Liver (tissue), 9 donors: ENCODE measurements around the gene BCAS1. TPM values are rescaled to one million over a fixed set of nuclear protein-coding genes. Genes with fewer than 3 reads are reported as not detected.

Source experiments
- DNase-seq: peaks from one replicate; pipeline ENCODE4 v3.0.0-alpha.2; 2017; ENCODE audit warnings: low spot score
- H3K27ac ChIP-seq, 2 donors: one replicate each; pipeline ENCODE4 v1.7.0; 2013; ENCODE audit warnings: inconsistent platforms in 2 of 2, low read length in 2 of 2, control low read depth in 1 of 2, low read depth in 1 of 2, mild to moderate bottlenecking in 1 of 2
- H3K27me3 ChIP-seq, 4 donors: one replicate each; pipeline versions ENCODE4 v1.6.1 to v1.7.0; 2013; ENCODE audit warnings: low read length in 3 of 4, inconsistent platforms in 1 of 4, mild to moderate bottlenecking in 1 of 4, moderate library complexity in 1 of 4; ENCODE audit not compliant: control insufficient read depth in 4 of 4, insufficient read depth in 4 of 4
- H3K36me3 ChIP-seq, 4 donors: one replicate each; pipeline versions ENCODE4 v1.6.1 to v1.7.0; 2013; ENCODE audit warnings: low read length in 3 of 4, mild to moderate bottlenecking in 3 of 4, low read depth in 1 of 4, moderate library complexity in 1 of 4; ENCODE audit not compliant: control insufficient read depth in 4 of 4, insufficient read depth in 3 of 4
- H3K4me1 ChIP-seq, 4 donors: one replicate each; pipeline versions ENCODE4 v1.6.1 to v1.7.0; 2013; ENCODE audit warnings: low read length in 3 of 4, mild to moderate bottlenecking in 3 of 4, moderate library complexity in 1 of 4; ENCODE audit not compliant: control insufficient read depth in 4 of 4, insufficient read depth in 4 of 4
- H3K4me3 ChIP-seq, 3 donors: one replicate each; pipeline versions ENCODE4 v1.6.1 to v1.7.0; 2013; ENCODE audit warnings: low read length in 3 of 3, control low read depth in 1 of 3, low read depth in 1 of 3, mild to moderate bottlenecking in 1 of 3
- H3K9ac ChIP-seq, 2 donors: one replicate each; pipeline ENCODE4 v1.7.0; 2013; ENCODE audit warnings: low read length in 2 of 2, mild to moderate bottlenecking in 2 of 2, moderate library complexity in 2 of 2, control low read depth in 1 of 2, low read depth in 1 of 2
- H3K9me3 ChIP-seq, 4 donors: one replicate each; pipeline versions ENCODE4 v1.6.1 to v1.7.0; 2013; ENCODE audit warnings: low read length in 3 of 4; ENCODE audit not compliant: control insufficient read depth in 4 of 4
- ATF3 ChIP-seq: IDR thresholded peaks from 2 replicates; pipeline ENCODE4 v1.6.1; 2016; ENCODE audit warnings: antibody characterized with exemption
- CTCF ChIP-seq: fragments of 150-350 bp; IDR thresholded peaks from 2 replicates; pipeline ENCODE4 v1.5.1; 2017; ENCODE audit warnings: improper control_type of control experiment, low read depth, low read length; ENCODE audit not compliant: missing input control
- EGR1 ChIP-seq, 2 donors: IDR thresholded peaks; 2 replicates each; pipeline ENCODE4 v1.6.1; 2016 to 2018; ENCODE audit warnings: antibody characterized with exemption in 2 of 2, low read depth in 2 of 2
- FOXA1 ChIP-seq: IDR thresholded peaks from 2 replicates; pipeline ENCODE4 v1.6.1; 2016; ENCODE audit warnings: antibody characterized with exemption
- FOXA2 ChIP-seq: IDR thresholded peaks from 2 replicates; pipeline ENCODE4 v1.6.1; 2016; ENCODE audit warnings: antibody characterized with exemption
- GABPA ChIP-seq, 2 donors: IDR thresholded peaks in 1 of 2; conservative IDR thresholded peaks in 1 of 2; 2 replicates each; pipeline ENCODE4 v1.6.1; 2016; ENCODE audit warnings: antibody characterized with exemption in 2 of 2, mild to moderate bottlenecking in 1 of 2, moderate library complexity in 1 of 2
- HNF4A ChIP-seq, 2 donors: conservative IDR thresholded peaks; 2 replicates each; pipeline ENCODE4 v1.6.1; 2016; ENCODE audit warnings: antibody characterized with exemption in 2 of 2, mild to moderate bottlenecking in 2 of 2
- HNF4G ChIP-seq: IDR thresholded peaks from 2 replicates; pipeline ENCODE4 v1.6.1; 2016; ENCODE audit warnings: antibody characterized with exemption
- JUND ChIP-seq, 2 donors: IDR thresholded peaks; 2 replicates each; pipeline ENCODE4 v1.6.1; 2016; ENCODE audit warnings: antibody characterized with exemption in 2 of 2
- MAX ChIP-seq: IDR thresholded peaks from 2 replicates; pipeline ENCODE4 v1.6.1; 2016; ENCODE audit warnings: antibody characterized with exemption
- NR2F2 ChIP-seq: IDR thresholded peaks from 2 replicates; pipeline ENCODE4 v1.6.1; 2016; ENCODE audit warnings: antibody characterized with exemption
- RAD21 ChIP-seq, 2 donors: IDR thresholded peaks; 2 replicates each; pipeline ENCODE4 v1.6.1; 2016; ENCODE audit warnings: antibody characterized with exemption in 2 of 2, mild to moderate bottlenecking in 2 of 2
- REST ChIP-seq: IDR thresholded peaks from 2 replicates; pipeline ENCODE4 v1.6.1; 2016; ENCODE audit warnings: antibody characterized with exemption, mild to moderate bottlenecking
- RXRA ChIP-seq, 2 donors: IDR thresholded peaks; 2 replicates each; pipeline ENCODE4 v1.6.1; 2017 to 2018; ENCODE audit warnings: antibody characterized with exemption in 2 of 2, mild to moderate bottlenecking in 1 of 2
- SP1 ChIP-seq: IDR thresholded peaks from 2 replicates; pipeline ENCODE4 v1.6.1; 2018; ENCODE audit warnings: antibody characterized with exemption, mild to moderate bottlenecking
- TAF1 ChIP-seq: conservative IDR thresholded peaks from 2 replicates; pipeline ENCODE4 v1.6.1; 2016; ENCODE audit warnings: antibody characterized with exemption, mild to moderate bottlenecking
- YY1 ChIP-seq: IDR thresholded peaks from 2 replicates; pipeline ENCODE4 v1.6.1; 2016; ENCODE audit warnings: antibody characterized with exemption, mild to moderate bottlenecking
- ZBTB33 ChIP-seq: IDR thresholded peaks from 2 replicates; pipeline ENCODE4 v1.6.1; 2016; ENCODE audit warnings: antibody characterized with exemption
- WGBS: extraction: QIAGEN DNeasy Blood & Tissue Kit; methylation state at CpG from one replicate; pipeline ENCODE4 v1.1.7; 2013; 5-methylcytosine and 5-hydroxymethylcytosine counted together
- polyA plus RNA-seq, 2 donors: library from polyadenylated mRNA; stranded (reverse) in 1 of 2; unstranded in 1 of 2; fragments of 200-250 nt in 1 of 2; fragments of >200 nt in 1 of 2; fragmentation: Nextera tagmentation in 1 of 2; extraction: Ambion mirVana in 1 of 2; gene quantifications; one replicate each; pipeline versions ENCODE4 v1.2.1 to v1.2.3, GENCODE V29; 2013 to 2015
- total RNA-seq, 2 donors: library from RNA; depleted of rRNA; stranded (reverse); fragments of >200 nt; gene quantifications; one replicate each; pipeline ENCODE4 v1.2.3, GENCODE V29; 2014
- donor health status: healthy.
- donor health status: healthy.
- donor health status: healthy.
- donor health status: healthy.
- donor health status: healthy.

BCAS1 gene
- total and polyA plus RNA-seq, 4 donors: under 0.01 to 0.93 (median 0.04) TPM

- WGBS: 78% methylated on average over 8 of the region's 8 CpGs
- no peak for DNase-seq
These were observed 9.1 kb downstream of the BCAS1 start for GRCh38 chr20:54061101-54061881.

More at GRCh38 chr20:54061101-54061881, 9.1 kb downstream of the BCAS1 start:
- Histone ChIP-seq H3K9ac (no peak overlapping the region), H3K9me3 (no peaks in the 10 kb centered on the region), H3K4me1 (no peaks in the 10 kb centered on the region), H3K36me3 (no peaks in the 10 kb centered on the region), H3K27me3 (no peaks in the 10 kb centered on the region), H3K27ac (no peak overlapping the region), H3K4me3 (no peak overlapping the region)
- no peak for TF ChIP-seq MAX
- no peak for TF ChIP-seq HNF4A (conservative IDR thresholded peaks at IDR 0.05)
- no peak for TF ChIP-seq FOXA2
- no peak for TF ChIP-seq ZBTB33
- TF ChIP-seq TAF1: no peak
- TF ChIP-seq REST: no peak
- no peak for TF ChIP-seq NR2F2
- no peak for TF ChIP-seq SP1
- no peak for TF ChIP-seq GABPA (IDR thresholded peaks at IDR 0.05 in 1 of 2, conservative IDR thresholded peaks at IDR 0.05 in 1 of 2)
- TF ChIP-seq FOXA1: no peak
- TF ChIP-seq RXRA (IDR thresholded peaks at IDR 0.05): no peak
- no peak for TF ChIP-seq YY1
- no peak for TF ChIP-seq ATF3
- TF ChIP-seq JUND (IDR thresholded peaks at IDR 0.05): no peak
- TF ChIP-seq EGR1 (IDR thresholded peaks at IDR 0.05; ENCODE audit: low read depth in 2 of 2): no peak
- TF ChIP-seq HNF4G: no peak
- no peak for TF ChIP-seq RAD21 (IDR thresholded peaks at IDR 0.05)
- TF ChIP-seq CTCF: no peak
